EL (cell line): ENCODE data around the gene TMEM259.

ENCODE experiments used
- DNase-seq: peaks from one replicate; pipeline ENCODE4 v3.0.0-alpha.2; 2016

TMEM259 gene

DNA sequence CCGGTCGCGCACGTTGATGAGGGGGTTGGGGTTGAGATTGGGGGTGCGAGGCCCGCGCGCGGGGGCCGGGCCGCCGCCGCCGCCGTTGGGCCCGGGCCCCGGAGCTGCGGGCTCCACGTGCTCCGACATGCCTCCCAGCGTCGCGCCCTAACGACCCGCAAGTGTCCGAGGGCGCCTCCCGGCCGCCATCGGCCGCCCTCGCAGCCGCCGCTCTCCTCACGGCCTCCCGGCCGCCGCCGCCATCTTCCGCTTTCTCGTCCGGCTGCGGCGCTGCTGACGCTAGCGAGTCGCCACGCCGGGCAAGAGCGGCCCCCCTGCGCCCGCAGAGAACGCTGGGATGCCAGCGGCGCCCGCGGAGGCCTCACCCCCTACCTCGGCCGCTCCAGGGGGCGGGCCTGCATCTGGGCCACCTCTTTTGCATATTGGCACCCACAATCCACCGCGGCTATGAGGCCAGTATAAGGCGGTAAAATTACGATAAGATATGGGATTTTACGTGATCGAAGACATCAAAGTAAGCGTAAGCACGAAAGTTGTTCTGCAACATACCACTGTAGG is at the start of gene TMEM259:
TMEM259 (minus strand) TSS at position 256 of the 558 bp plus-strand sequence; CDS start at position 129, 127 bp downstream.
- DNase-seq, result peak; percentile 97

- DNase-seq, result no peak
Measured at GRCh38 chr19:1070576-1070930, 49.6 kb upstream of the TMEM259 start.

DNA sequence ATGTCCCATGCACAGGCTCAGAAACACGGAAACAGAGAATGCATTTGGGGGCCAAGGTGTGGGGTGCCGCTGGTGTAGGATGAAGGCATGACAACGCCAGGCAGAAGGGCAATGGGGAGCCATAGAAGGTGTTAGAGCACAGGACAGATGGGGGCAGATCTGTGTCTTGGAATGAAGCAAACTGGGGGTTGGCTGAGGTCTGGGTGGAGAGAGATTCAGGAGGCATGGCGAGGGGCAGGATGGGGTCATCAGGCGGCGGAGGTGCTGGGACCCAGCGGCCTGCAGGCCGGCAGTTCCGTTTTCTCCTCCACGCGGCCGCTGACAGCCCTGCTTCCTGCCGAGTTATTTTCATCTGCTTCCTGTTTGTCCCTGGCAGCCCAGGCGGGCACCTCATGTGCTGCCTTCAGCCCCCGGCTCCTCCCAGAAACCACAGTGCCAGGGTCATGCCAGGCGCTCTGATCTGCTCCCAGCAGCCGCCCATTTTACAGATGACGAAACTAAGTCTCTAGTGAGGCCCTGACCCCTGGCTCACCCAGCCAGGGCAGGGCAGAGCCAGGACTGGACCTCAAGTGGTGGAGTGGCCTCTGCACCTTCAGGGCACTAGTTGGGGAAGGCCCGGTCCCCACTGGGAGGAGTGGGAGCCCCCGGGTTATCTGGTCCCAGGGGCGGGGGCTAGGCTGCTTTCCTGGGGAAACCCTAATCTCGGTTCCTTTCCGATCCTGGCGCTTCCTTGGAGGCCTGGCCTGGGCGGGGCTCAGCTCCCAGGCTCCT is 48.3 kb upstream of the TMEM259 start:
- DNase-seq, result no peak

- DNase-seq, result no peak
Measured at GRCh38 chr19:1068009-1069001, 47.4 kb upstream of the TMEM259 start.

- no peak for DNase-seq
Measured at GRCh38 chr19:1067341-1067957, 46.5 kb upstream of the TMEM259 start.

- DNase-seq, result no peak
Measured at GRCh38 chr19:1066748-1067340, 45.9 kb upstream of the TMEM259 start, which contains the start of gene ARHGAP45. Gene ARHGAP45, plus strand, starts transcription at chr19:1067167. Its CDS starts 239 bp downstream, at chr19:1067406.

DNA sequence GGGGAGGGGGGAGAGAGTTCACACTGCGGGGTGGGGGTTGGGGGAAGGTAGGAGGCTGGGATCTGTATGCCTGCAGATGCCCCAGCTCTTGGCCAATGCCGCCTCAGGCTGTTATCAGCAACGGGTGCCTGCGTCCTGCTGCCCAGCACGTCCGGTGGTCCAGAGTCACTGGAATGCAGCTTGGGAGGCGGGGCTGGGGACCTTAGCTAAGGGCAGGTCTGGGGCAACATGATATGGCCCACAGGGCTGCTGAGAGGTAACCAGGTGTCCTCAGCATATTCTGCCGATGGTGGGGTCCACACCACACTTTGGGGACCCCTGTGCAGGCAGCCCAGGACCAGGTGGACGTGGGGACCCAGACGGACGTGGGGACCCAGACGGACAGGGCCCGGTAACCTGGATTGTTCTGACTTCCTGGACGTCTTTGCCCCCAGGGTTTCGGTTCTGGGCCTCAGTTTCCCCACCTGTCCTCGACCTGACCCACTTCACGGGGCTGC is 45.4 kb upstream of the TMEM259 start:
- DNase-seq, result no peak

DNA sequence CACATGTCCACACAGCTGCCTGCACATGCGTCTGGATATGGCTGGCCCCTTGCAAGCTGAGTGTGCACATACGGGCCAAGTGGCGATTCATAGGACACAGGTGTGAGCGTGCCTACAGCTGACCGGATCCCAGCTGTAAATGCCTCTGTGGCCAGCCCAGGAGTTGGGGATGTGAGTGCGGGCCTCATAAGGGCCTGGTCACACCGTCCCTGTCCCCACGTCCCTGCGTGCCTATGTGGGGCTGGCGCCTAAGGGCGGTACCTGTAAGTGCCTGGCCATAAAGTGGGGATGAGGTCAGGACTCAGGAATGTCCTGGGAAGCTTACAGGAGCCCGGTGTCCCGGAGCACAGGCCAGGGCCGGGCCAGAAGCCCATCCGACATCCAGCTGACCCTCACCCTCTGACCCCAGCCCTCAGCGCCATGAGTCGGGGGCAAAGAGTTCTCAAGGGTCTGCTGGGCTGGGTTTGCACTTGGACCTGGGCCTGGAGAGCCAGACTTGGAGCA is 44.7 kb upstream of the TMEM259 start:
- DNase-seq, result no peak

- DNase-seq, result peak; percentile 65
Measured at GRCh38 chr19:1064661-1065605, 44.0 kb upstream of the TMEM259 start.

GRCh38 chr19:1063909-1064660 is 43.2 kb upstream of the TMEM259 start:
- DNase-seq, result no peak

- DNase-seq, result no peak
Measured at GRCh38 chr19:1063030-1063908, 42.3 kb upstream of the TMEM259 start.

DNA sequence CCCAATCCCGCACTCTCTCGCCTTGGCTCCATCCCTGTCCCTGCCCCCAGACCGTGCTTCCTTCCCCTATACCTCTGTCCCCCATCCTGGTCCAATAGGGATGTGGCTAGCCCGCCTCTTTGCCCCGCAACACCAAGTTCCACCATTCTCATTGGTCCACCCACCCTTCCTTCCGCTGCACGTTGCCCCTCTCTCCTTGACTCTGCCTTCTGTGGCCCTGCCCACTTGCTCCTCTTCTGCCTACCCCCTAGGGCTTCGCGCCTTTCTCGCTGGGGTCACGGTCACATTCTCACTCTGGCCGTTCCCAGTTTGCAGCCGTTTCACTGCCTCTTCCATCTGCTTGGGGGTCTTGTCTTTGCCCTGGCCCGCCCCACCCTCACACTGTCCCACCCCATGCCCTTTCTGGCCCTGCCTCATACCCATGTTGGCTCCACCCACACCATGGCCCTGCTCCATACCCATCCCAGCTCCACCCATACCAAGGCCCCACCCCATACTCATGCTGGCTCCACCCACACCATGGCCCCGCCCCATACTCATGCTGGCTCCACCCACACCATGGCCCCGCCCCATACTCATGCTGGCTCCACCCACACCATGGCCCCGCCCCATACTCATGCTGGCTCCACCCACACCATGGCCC is 41.6 kb upstream of the TMEM259 start:
- DNase-seq, result no peak

- DNase-seq, result no peak
Measured at GRCh38 chr19:1061987-1062386, 41.1 kb upstream of the TMEM259 start.

- DNase-seq, result no peak
Measured at GRCh38 chr19:1060689-1061088, 39.8 kb upstream of the TMEM259 start.

- no peak for DNase-seq
Measured at GRCh38 chr19:1058112-1058511, 37.2 kb upstream of the TMEM259 start.

DNA sequence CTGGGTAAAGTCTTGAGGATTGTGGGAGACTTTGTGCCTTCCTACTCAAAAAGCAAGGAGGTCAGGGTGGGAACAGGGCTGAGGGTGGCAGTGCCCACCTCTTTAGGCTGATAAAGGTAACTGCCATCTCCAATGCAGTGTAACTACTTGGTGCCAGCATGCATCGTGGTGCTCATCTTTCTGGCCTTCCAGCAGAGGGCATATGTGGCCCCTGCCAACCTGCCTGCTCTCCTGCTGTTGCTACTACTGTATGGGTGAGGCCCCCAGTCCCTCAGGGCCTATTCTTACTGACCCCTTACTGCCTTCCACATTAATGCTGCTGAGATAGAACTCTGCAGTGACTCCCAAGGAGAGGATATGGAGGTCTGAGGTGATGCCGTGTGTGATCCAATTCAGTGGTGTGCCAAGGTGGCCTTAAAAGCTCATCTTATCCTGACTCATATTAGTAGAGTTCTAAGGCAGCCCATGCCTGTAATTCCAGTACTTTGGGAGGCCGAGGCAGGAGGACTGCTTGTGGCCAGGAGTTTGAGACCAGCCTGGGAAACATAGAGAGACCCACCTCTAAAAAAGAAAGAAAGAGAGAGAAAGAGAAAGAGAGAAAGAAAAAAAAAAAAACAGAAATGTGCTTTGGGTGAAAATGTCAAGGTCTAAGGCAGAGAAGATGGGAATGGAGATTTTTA is 36.4 kb upstream of the TMEM259 start:
- DNase-seq, result peak; percentile 48

- DNase-seq, result no peak
Measured at GRCh38 chr19:1055886-1056620, 35.1 kb upstream of the TMEM259 start.
